Neural crest cell (in vitro differentiated cells): ENCODE measurements around the gene ENO2. TPM values are rescaled to one million over a fixed set of nuclear protein-coding genes. Genes with fewer than 3 reads are reported as not detected.

Source experiments
- DNase-seq: peaks from one replicate; pipeline ENCODE4 v3.0.0; 2021; ENCODE audit warnings: low read depth, mixed read lengths, low spot score
- H3K27ac Mint-ChIP-seq: one replicate; pipeline ENCODE4 v1.8.0; 2021; ENCODE audit warnings: mild to moderate bottlenecking, mixed read lengths; ENCODE audit not compliant: unreplicated experiment
- H3K27me3 Mint-ChIP-seq: 2 replicates; pipeline ENCODE4 v1.8.0; 2021; ENCODE audit warnings: low read depth, mild to moderate bottlenecking, mixed read lengths
- H3K36me3 Mint-ChIP-seq: 2 replicates; pipeline ENCODE4 v1.8.0; 2021; ENCODE audit warnings: low read depth, mild to moderate bottlenecking, mixed read lengths
- H3K4me1 Mint-ChIP-seq: 2 replicates; pipeline ENCODE4 v1.8.0; 2021; ENCODE audit warnings: mixed read lengths
- H3K4me3 Mint-ChIP-seq: one replicate; pipeline ENCODE4 v1.8.0; 2021; ENCODE audit warnings: mild to moderate bottlenecking, mixed read lengths
- H3K9me3 Mint-ChIP-seq: 2 replicates; pipeline ENCODE4 v1.8.0; 2021; ENCODE audit warnings: mixed read lengths
- CTCF ChIP-seq: fragments of 200-600 bp; sonication (generic); conservative IDR thresholded peaks from 2 replicates; pipeline ENCODE4 v1.5.0; 2021; ENCODE audit warnings: antibody characterized with exemption, mild to moderate bottlenecking
- total RNA-seq: library from RNA; stranded (reverse); gene quantifications from 2 replicates; pipeline ENCODE4 v1.2.1, GENCODE V29; 2021

Gene ENO2
- total RNA-seq, 1 donor from 2014 or later, result 68.4 TPM

- peak overlapping the region; percentile 13 for H3K27ac Mint-ChIP-seq
- peaks cover 48% of the 10 kb centered on the region for H3K4me1 Mint-ChIP-seq
- peaks cover 6% of the 10 kb centered on the region for H3K36me3 Mint-ChIP-seq
Observed at GRCh38 chr12:6941267-6941666, 26.9 kb downstream of the ENO2 start.

GRCh38 chr12:6941782-6942181 lies 27.4 kb downstream of the ENO2 start:
- peaks cover 7% of the 10 kb centered on the region for H3K36me3 Mint-ChIP-seq
- peaks cover 46% of the 10 kb centered on the region for H3K4me1 Mint-ChIP-seq
- H3K9me3 Mint-ChIP-seq, result no peaks in the 10 kb centered on the region
- no peak for DNase-seq
- peak overlapping the region; percentile 74 for H3K4me3 Mint-ChIP-seq
- no peak for TF ChIP-seq CTCF
- H3K27ac Mint-ChIP-seq, result no peak overlapping the region
- H3K27me3 Mint-ChIP-seq, result peaks cover 26% of the 10 kb centered on the region

More at GRCh38 chr12:6941267-6941666, 26.9 kb downstream of the ENO2 start:
- no peak for TF ChIP-seq CTCF
- H3K9me3 Mint-ChIP-seq, result no peaks in the 10 kb centered on the region
- peak overlapping the region; percentile 74 for H3K4me3 Mint-ChIP-seq
- no peak for DNase-seq
- H3K27me3 Mint-ChIP-seq, result peaks cover 25% of the 10 kb centered on the region

GRCh38 chr12:6942331-6942665 lies 27.9 kb downstream of the ENO2 start:
- peaks cover 50% of the 10 kb centered on the region for H3K4me1 Mint-ChIP-seq
- peak overlapping the region; percentile 96 for H3K27ac Mint-ChIP-seq
- peaks cover 10% of the 10 kb centered on the region for H3K36me3 Mint-ChIP-seq
- H3K27me3 Mint-ChIP-seq, result peaks cover 29% of the 10 kb centered on the region
- no peak for DNase-seq
- H3K9me3 Mint-ChIP-seq, result no peaks in the 10 kb centered on the region
- TF ChIP-seq CTCF, result no peak
- H3K4me3 Mint-ChIP-seq, result peak overlapping the region; percentile 82

- peaks cover 44% of the 10 kb centered on the region for H3K4me1 Mint-ChIP-seq
- peak overlapping the region; percentile 92 for H3K4me3 Mint-ChIP-seq
- peaks cover 10% of the 10 kb centered on the region for H3K36me3 Mint-ChIP-seq
- DNase-seq, result peak; percentile 67
- no peaks in the 10 kb centered on the region for H3K9me3 Mint-ChIP-seq
- peaks cover 26% of the 10 kb centered on the region for H3K27me3 Mint-ChIP-seq
- no peak for TF ChIP-seq CTCF
- H3K27ac Mint-ChIP-seq, result peak overlapping the region; percentile 96
Observed at GRCh38 chr12:6943389-6943721, 29.0 kb downstream of the ENO2 start.

GRCh38 chr12:6943722-6944380 lies 29.5 kb downstream of the ENO2 start, which contains the start of the genes C12orf57 and RNU7-1:
C12orf57 (plus strand) TSS chr12:6944022; CDS start chr12:6944122, 100 bp downstream.
RNU7-1 (plus strand) TSS chr12:6943816.
- peak within 1 kb of the TSS; percentile 92 for H3K4me3 Mint-ChIP-seq
- peaks cover 45% of the 10 kb centered on the region for H3K4me1 Mint-ChIP-seq
- TF ChIP-seq CTCF, result no peak
- H3K36me3 Mint-ChIP-seq, result peaks cover 10% of the 10 kb centered on the region
- H3K27ac Mint-ChIP-seq, result peak within 1 kb of the TSS; percentile 96
- H3K9me3 Mint-ChIP-seq, result no peaks in the 10 kb centered on the region
- peak; percentile 63 for DNase-seq
- H3K27me3 Mint-ChIP-seq, result peaks cover 26% of the 10 kb centered on the region
